ENCODE results near the gene ZNF638. TPM values are rescaled to one million over a fixed set of nuclear protein-coding genes. Genes with fewer than 3 reads are reported as not detected.

The ZNF638 gene
- total and polyA plus RNA-seq, 2 of the 4 experiments (the other 2 are of a cell fraction): 46.4 to 129 TPM

GRCh38 chr2:71347517-71347916 is 15.9 kb downstream of the ZNF638 start:
- no peaks in the 10 kb centered on the region for H3K4me1 ChIP-seq (ENCODE audit: control insufficient read depth, insufficient read depth, low read length)
- H4K20me1 ChIP-seq (ENCODE audit: insufficient read depth, low read length): peaks cover 75% of the 10 kb centered on the region
- H2BK20ac ChIP-seq (ENCODE audit: low read depth, low read length): no peak overlapping the region
- ATAC-seq (ENCODE audit: low read depth): 0 out of 2 replicates have a peak, but pooled peaks have one; percentile 51
- no peak overlapping the region for H2BK5ac ChIP-seq (ENCODE audit: low read depth, low read length, poor library complexity, severe bottlenecking)
- no peak overlapping the region for H4K5ac ChIP-seq (ENCODE audit: low read depth, low read length)
- H3K27ac ChIP-seq (ENCODE audit: insufficient read depth, low read length): no peak overlapping the region
- no peak overlapping the region for H3K56ac ChIP-seq (ENCODE audit: extremely low read depth, insufficient read depth, low read length)
- no peak overlapping the region for H3K4me2 ChIP-seq (ENCODE audit: low read depth, low read length)
- H3K9me3 ChIP-seq (ENCODE audit: control insufficient read depth, insufficient read depth, low read length): no peaks in the 10 kb centered on the region
- DNase-seq: peak; percentile 23
- peaks cover 13% of the 10 kb centered on the region for H3K36me3 ChIP-seq (ENCODE audit: control insufficient read depth, insufficient read depth, low read length)
- H2AFZ ChIP-seq (replicated peaks; ENCODE audit: low read length, poor library complexity): no peak overlapping the region
- no peak overlapping the region for H2AK9ac ChIP-seq (replicated peaks; ENCODE audit: low read depth, low read length, poor library complexity)
- no peak overlapping the region for H2AK5ac ChIP-seq (ENCODE audit: low read depth, low read length)
- no peak overlapping the region for H3K18ac ChIP-seq (ENCODE audit: low read depth, low read length)
- no peak for TF ChIP-seq FOS (IDR thresholded peaks at IDR 0.05; ENCODE audit: low read depth, low read length)
- no peak for TF ChIP-seq CTCF (conservative IDR thresholded peaks at IDR 0.05; ENCODE audit: low read depth, low read length)
- no peak for TF ChIP-seq POLR2A (IDR thresholded peaks at IDR 0.05; ENCODE audit: low read depth, low read length)
- no peak for TF ChIP-seq MAFK (IDR thresholded peaks at IDR 0.05; ENCODE audit: low read depth, low read length)
- no peak for TF ChIP-seq CHD1 (IDR thresholded peaks at IDR 0.05; ENCODE audit: low read depth, low read length)
- no peak for TF ChIP-seq RCOR1 (IDR thresholded peaks at IDR 0.05; ENCODE audit: insufficient replicate concordance, low read length)
- no peak for TF ChIP-seq SMC3 (IDR thresholded peaks at IDR 0.05; ENCODE audit: low read depth, low read length)
- no peak for TF ChIP-seq MXI1 (IDR thresholded peaks at IDR 0.05; ENCODE audit: borderline replicate concordance, low read depth, low read length)
- TF ChIP-seq RFX5 (IDR thresholded peaks at IDR 0.05; ENCODE audit: low read depth, low read length): no peak
- no peak for TF ChIP-seq CEBPB (IDR thresholded peaks at IDR 0.05; ENCODE audit: low read depth, low read length)
- no peak for TF ChIP-seq MAZ (IDR thresholded peaks at IDR 0.05; ENCODE audit: borderline replicate concordance, low read depth, low read length)
- no peak for TF ChIP-seq NFE2L2 (IDR thresholded peaks at IDR 0.05; ENCODE audit: low read depth, low read length)
- TF ChIP-seq ELK1 (IDR thresholded peaks at IDR 0.05; ENCODE audit: borderline replicate concordance, low read depth, low read length): no peak
- no peak for TF ChIP-seq RAD21 (IDR thresholded peaks at IDR 0.05; ENCODE audit: low read length)
- in situ Hi-C loops (cut with MboI; ENCODE audit: low sequenced_read_pairs): no loop called here
- no TSS peak for BruUV-seq (replicated peaks)
- POLR2A ChIA-PET (ENCODE audit: unreplicated experiment): no interaction called here
- dilution Hi-C loops (cut with HindIII; ENCODE audit: low sequenced_read_pairs, unreplicated experiment): no loop called here
- CTCF ChIA-PET: no interaction called here
- no peak overlapping the region for H3K9ac ChIP-seq (ENCODE audit: low read depth, low read length)
- H2BK120ac ChIP-seq (ENCODE audit: low read depth, low read length): no peak overlapping the region
- intact Hi-C loops (cut with micrococcal nuclease): no loop called here
- H3K4ac ChIP-seq (ENCODE audit: low read depth, low read length): no peak overlapping the region
- no peak overlapping the region for H3K14ac ChIP-seq (replicated peaks; ENCODE audit: low read depth, low read length)
- no peak overlapping the region for H3K23ac ChIP-seq (ENCODE audit: low read depth, low read length)
- no peaks in the 10 kb centered on the region for H3K27me3 ChIP-seq (ENCODE audit: control insufficient read depth, insufficient read depth, low read length)
- no peak overlapping the region for H4K91ac ChIP-seq (ENCODE audit: insufficient read depth, low read depth, low read length)
- H3K9me1 ChIP-seq (ENCODE audit: insufficient read depth, low read length): no peaks in the 10 kb centered on the region
- H2BK15ac ChIP-seq (ENCODE audit: low read depth, low read length): no peak overlapping the region
- H3K79me1 ChIP-seq (ENCODE audit: low read depth in 1 of 2, low read length in 2 of 2): peaks cover 9 to 61% of the 10 kb centered on the region in 2 experiments
- H4K8ac ChIP-seq (ENCODE audit: low read depth in 2 of 2, low read length in 2 of 2): no peak overlapping the region
- no peak overlapping the region for H3K4me3 ChIP-seq (ENCODE audit: insufficient read depth, low read depth, low read length)

Data from IMR-90 (cell line).